ENCODE measurements around the gene PTPRN2. TPM values are rescaled to one million over a fixed set of nuclear protein-coding genes. Genes with fewer than 3 reads are reported as not detected.

The PTPRN2 gene
- total and polyA plus RNA-seq, 2 donors from 2014 or later, result 4.8 to 6.2 TPM

DNA sequence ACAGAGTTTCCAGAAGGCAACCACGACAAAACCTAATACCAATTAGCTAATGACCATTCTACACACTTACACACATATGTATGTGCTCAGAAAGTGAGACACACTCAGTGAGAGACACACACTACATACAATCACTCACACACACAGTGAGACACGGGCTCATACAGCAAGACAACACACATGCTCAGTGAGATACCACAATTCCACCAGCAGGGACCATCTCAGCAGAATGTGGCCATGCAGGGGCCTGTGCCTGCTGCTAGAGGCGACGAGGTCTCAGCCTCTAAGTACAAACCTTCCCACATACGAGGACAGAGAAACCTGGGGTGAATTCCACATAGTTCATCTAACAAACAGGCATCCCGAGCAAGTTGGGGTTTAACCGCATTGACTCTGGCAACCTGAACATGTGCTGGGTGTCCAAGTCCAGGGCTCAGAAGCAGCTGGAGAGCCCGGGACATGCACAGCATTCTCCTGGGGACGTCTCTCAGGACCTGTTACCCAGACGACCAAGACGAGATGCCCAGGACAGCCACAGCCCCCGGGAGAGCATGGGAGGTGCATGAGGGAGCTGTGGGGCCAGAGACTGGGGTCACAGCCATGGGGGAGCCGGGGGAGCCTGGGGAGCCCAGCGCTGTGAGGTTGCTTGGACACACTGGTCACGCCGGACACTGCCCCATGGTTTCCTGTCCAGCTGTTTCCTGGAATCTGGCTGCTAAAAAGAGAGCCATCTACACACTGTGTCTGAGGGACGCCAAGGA, 523.6 kb downstream of the PTPRN2 start:
- no peaks in the 10 kb centered on the region for H3K4me1 ChIP-seq (ENCODE audit: control insufficient read depth in 2 of 3, insufficient read depth in 2 of 3, low read depth in 1 of 3, low read length in 3 of 3)
- no peak overlapping the region for H3K27ac ChIP-seq (ENCODE audit: low read depth in 2 of 2, low read length in 2 of 2)

DNA sequence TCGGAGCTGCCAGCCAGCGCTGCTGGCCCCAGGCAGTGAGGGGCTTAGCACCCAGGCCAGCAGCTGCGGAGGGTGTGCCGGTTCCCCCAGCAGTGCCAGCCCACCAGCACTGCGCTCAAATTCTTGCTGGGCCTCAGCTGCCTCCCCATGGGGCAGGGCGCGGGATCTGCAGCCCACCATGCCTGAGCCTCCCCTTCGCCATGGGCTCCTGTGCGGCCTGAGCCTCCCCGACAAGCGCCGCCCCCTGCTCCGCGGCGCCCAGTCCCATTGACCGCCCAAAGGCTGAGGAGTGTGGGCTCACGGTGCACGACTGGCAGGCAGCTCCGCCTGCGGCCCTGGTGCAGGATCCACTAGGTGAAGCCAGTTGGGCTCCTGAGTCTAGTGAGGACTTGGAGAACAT, 525.0 kb downstream of the PTPRN2 start:
- TF ChIP-seq, protein P1, sequence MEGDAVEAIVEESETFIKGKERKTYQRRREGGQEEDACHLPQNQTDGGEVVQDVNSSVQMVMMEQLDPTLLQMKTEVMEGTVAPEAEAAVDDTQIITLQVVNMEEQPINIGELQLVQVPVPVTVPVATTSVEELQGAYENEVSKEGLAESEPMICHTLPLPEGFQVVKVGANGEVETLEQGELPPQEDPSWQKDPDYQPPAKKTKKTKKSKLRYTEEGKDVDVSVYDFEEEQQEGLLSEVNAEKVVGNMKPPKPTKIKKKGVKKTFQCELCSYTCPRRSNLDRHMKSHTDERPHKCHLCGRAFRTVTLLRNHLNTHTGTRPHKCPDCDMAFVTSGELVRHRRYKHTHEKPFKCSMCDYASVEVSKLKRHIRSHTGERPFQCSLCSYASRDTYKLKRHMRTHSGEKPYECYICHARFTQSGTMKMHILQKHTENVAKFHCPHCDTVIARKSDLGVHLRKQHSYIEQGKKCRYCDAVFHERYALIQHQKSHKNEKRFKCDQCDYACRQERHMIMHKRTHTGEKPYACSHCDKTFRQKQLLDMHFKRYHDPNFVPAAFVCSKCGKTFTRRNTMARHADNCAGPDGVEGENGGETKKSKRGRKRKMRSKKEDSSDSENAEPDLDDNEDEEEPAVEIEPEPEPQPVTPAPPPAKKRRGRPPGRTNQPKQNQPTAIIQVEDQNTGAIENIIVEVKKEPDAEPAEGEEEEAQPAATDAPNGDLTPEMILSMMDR (IDR thresholded peaks at IDR 0.05; ENCODE audit: borderline replicate concordance, extremely low read depth, insufficient read depth), result no peak
- no peaks in the 10 kb centered on the region for H3K4me1 ChIP-seq (ENCODE audit: control insufficient read depth in 2 of 3, insufficient read depth in 2 of 3, low read depth in 1 of 3, low read length in 3 of 3)
- no peak overlapping the region for H3K27ac ChIP-seq (ENCODE audit: low read depth in 2 of 2, low read length in 2 of 2)
- intact Hi-C loops (cut with DNase I), result no loop called here
- H3K9ac ChIP-seq (ENCODE audit: low read length in 3 of 3), result no peak overlapping the region
- no peaks in the 10 kb centered on the region for H3K27me3 ChIP-seq (ENCODE audit: control insufficient read depth, insufficient read depth, low read length)
- H3K4me3 ChIP-seq (ENCODE audit: low read length in 3 of 3), result no peak overlapping the region
- no peaks in the 10 kb centered on the region for H3K9me3 ChIP-seq (ENCODE audit: control insufficient read depth in 2 of 3, insufficient read depth in 1 of 3, low read length in 3 of 3)
- DNase-seq, result no peak
- no peak for FAIRE-seq
- H3K36me3 ChIP-seq (ENCODE audit: control insufficient read depth in 2 of 3, insufficient read depth in 3 of 3, low read length in 3 of 3), result no peaks in the 10 kb centered on the region

More for the DNA sequence above, 523.6 kb downstream of the PTPRN2 start:
- TF ChIP-seq, protein P1 (IDR thresholded peaks at IDR 0.05; ENCODE audit: borderline replicate concordance, extremely low read depth, insufficient read depth), result no peak
- DNase-seq (no peak), FAIRE-seq (no peak)
- intact Hi-C loops (cut with DNase I), result no loop called here
- H3K4me3 ChIP-seq (ENCODE audit: low read length in 3 of 3), result no peak overlapping the region
- no peaks in the 10 kb centered on the region for H3K36me3 ChIP-seq (ENCODE audit: control insufficient read depth in 2 of 3, insufficient read depth in 3 of 3, low read length in 3 of 3)
- no peaks in the 10 kb centered on the region for H3K27me3 ChIP-seq (ENCODE audit: control insufficient read depth, insufficient read depth, low read length)
- no peak overlapping the region for H3K9ac ChIP-seq (ENCODE audit: low read length in 3 of 3)
- no peaks in the 10 kb centered on the region for H3K9me3 ChIP-seq (ENCODE audit: control insufficient read depth in 2 of 3, insufficient read depth in 1 of 3, low read length in 3 of 3)

DNA sequence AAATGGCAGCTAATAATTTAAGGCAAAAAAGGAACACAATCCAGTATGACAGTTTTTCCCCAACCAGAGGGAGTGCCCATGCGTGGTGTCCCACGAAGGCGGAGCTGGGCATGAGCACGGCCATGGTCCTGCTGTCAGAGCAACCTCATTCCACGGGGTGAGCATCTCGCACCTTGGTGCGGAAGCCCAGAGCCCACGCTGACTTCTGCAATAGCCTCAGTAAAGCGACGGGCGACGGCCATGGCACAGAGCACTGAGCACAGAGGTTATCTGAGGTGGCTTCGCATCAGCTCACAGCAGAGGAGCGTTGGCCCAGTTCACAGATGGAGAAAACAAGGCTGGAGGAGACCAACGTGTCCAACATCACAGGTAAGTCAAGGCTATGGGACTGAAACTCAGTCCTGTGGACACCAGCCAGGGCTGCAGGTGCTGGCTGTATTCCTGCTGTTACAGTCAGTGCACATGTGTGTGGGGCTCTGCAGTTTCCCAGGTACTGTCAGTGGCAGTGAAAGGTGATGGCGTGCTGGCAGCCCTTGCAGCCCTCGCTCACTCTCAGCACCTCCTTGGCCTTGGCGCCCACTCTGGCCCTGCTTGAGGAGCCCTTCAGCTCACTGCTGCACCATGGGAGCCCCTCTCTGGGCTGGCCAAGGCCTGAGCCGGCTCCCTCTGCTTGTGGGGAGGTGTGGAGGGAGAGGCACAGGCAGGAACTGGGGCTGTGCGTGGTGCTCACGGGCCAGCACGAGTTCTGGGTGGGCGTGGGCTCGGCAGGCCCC, 525.6 kb downstream of the PTPRN2 start:
- intact Hi-C loops (cut with DNase I), result no loop called here
- FAIRE-seq, result no peak
- no peaks in the 10 kb centered on the region for H3K36me3 ChIP-seq (ENCODE audit: control insufficient read depth in 2 of 3, insufficient read depth in 3 of 3, low read length in 3 of 3)
- no peaks in the 10 kb centered on the region for H3K9me3 ChIP-seq (ENCODE audit: control insufficient read depth in 2 of 3, insufficient read depth in 1 of 3, low read length in 3 of 3)
- H3K4me1 ChIP-seq (ENCODE audit: control insufficient read depth in 2 of 3, insufficient read depth in 2 of 3, low read depth in 1 of 3, low read length in 3 of 3), result no peaks in the 10 kb centered on the region
- H3K27ac ChIP-seq (ENCODE audit: low read depth in 2 of 2, low read length in 2 of 2), result no peak overlapping the region
- H3K4me3 ChIP-seq (ENCODE audit: low read length in 3 of 3), result no peak overlapping the region
- DNase-seq, result peak in 1 of 5 donors; percentile 30
- no peak overlapping the region for H3K9ac ChIP-seq (ENCODE audit: low read length in 3 of 3)
- TF ChIP-seq, protein P1 (IDR thresholded peaks at IDR 0.05; ENCODE audit: borderline replicate concordance, extremely low read depth, insufficient read depth), result no peak
- H3K27me3 ChIP-seq (ENCODE audit: control insufficient read depth, insufficient read depth, low read length), result no peaks in the 10 kb centered on the region

Data from kidney (tissue), 14 donors.